Osteoblast (primary cell): Measurements from ENCODE around the gene CAMTA1. TPM values are rescaled to one million over a fixed set of nuclear protein-coding genes. Genes with fewer than 3 reads are reported as not detected.

Source experiments
- DNase-seq: peaks from one replicate; pipeline ENCODE4 v3.0.0; 2011; ENCODE audit warnings: low spot score, mixed read lengths; ENCODE audit not compliant: insufficient read length; ENCODE audit errors: missing footprints
- H2AFZ ChIP-seq: 2 replicates; pipeline ENCODE4 v1.6.0; 2011; ENCODE audit warnings: mild to moderate bottlenecking, low read length
- H3K27ac ChIP-seq: 2 replicates; pipeline ENCODE4 v1.5.1; 2011; ENCODE audit warnings: mild to moderate bottlenecking, low read depth, low read length, moderate library complexity
- H3K27me3 ChIP-seq: 2 replicates; pipeline ENCODE4 v1.6.0; 2012; ENCODE audit warnings: mild to moderate bottlenecking, control low read depth, inconsistent platforms, low read length, moderate library complexity; ENCODE audit not compliant: insufficient read depth
- H3K36me3 ChIP-seq: 2 replicates; pipeline ENCODE4 v1.5.1; 2011; ENCODE audit warnings: mild to moderate bottlenecking, low read length, control low read depth, moderate library complexity; ENCODE audit not compliant: insufficient read depth
- H3K4me1 ChIP-seq: 2 replicates; pipeline ENCODE4 v1.5.1; 2011; ENCODE audit warnings: mild to moderate bottlenecking, low read length, control low read depth, moderate library complexity; ENCODE audit not compliant: insufficient read depth
- H3K4me2 ChIP-seq: 2 replicates; pipeline ENCODE4 v1.6.0; 2011; ENCODE audit warnings: mild to moderate bottlenecking, low read length; ENCODE audit not compliant: insufficient read depth
- H3K4me3 ChIP-seq: fragments of 200-600 bp; sonication (generic); 3 replicates; pipeline ENCODE4 v1.5.1; 2012; ENCODE audit warnings: mild to moderate bottlenecking, low read length, inconsistent platforms; ENCODE audit not compliant: insufficient read depth
- H3K79me2 ChIP-seq: 2 replicates; pipeline ENCODE4 v1.6.0; 2012; ENCODE audit warnings: mild to moderate bottlenecking, low read length, control low read depth, inconsistent platforms; ENCODE audit not compliant: insufficient read depth
- H3K9me3 ChIP-seq: 2 replicates; pipeline ENCODE4 v1.5.1; 2011; ENCODE audit warnings: low read depth, low read length, control low read depth
- H4K20me1 ChIP-seq: 2 replicates; pipeline ENCODE4 v1.6.0; 2012; ENCODE audit warnings: mild to moderate bottlenecking, low read length, control low read depth; ENCODE audit not compliant: insufficient read depth
- CTCF ChIP-seq: IDR thresholded peaks from 2 replicates; pipeline ENCODE4 v1.5.1; 2011; ENCODE audit warnings: mild to moderate bottlenecking, low read depth, low read length, moderate library complexity; ENCODE audit errors: extremely low read depth
- total RNA-seq: library from RNA; depleted of rRNA; stranded (reverse); fragments of >200 nt; gene quantifications from 2 replicates; pipeline ENCODE4 v1.2.3, GENCODE V29; 2012

The CAMTA1 gene
- total RNA-seq, 1 donor: 47.4 TPM

- Histone ChIP-seq H3K27ac (no peak overlapping the region), H4K20me1 (no peaks in the 10 kb centered on the region), H3K79me2 (no peaks in the 10 kb centered on the region), H3K9me3 (no peaks in the 10 kb centered on the region), H3K4me2 (no peak overlapping the region), H2AFZ (no peak overlapping the region), H3K27me3 (no peaks in the 10 kb centered on the region), H3K4me3 (no peak overlapping the region), H3K36me3 (no peaks in the 10 kb centered on the region), H3K4me1 (peaks cover 20% of the 10 kb centered on the region)
- DNase-seq: no peak
- TF ChIP-seq CTCF: no peak
Observed at GRCh38 chr1:7225711-7226505, 440.7 kb downstream of the CAMTA1 start.

GRCh38 chr1:7227654-7228053 is 442.4 kb downstream of the CAMTA1 start:
- H3K27me3 ChIP-seq: no peaks in the 10 kb centered on the region
- H3K4me3 ChIP-seq: no peak overlapping the region
- H4K20me1 ChIP-seq: no peaks in the 10 kb centered on the region
- no peak for TF ChIP-seq CTCF
- H3K4me2 ChIP-seq: no peak overlapping the region
- no peak for DNase-seq
- no peaks in the 10 kb centered on the region for H3K36me3 ChIP-seq
- H3K9me3 ChIP-seq: no peaks in the 10 kb centered on the region
- H3K79me2 ChIP-seq: no peaks in the 10 kb centered on the region
- H2AFZ ChIP-seq: no peak overlapping the region
- H3K27ac ChIP-seq: no peak overlapping the region
- peaks cover 17% of the 10 kb centered on the region for H3K4me1 ChIP-seq

- H3K36me3 ChIP-seq: no peaks in the 10 kb centered on the region
- no peak overlapping the region for H2AFZ ChIP-seq
- no peak for TF ChIP-seq CTCF
Observed at GRCh38 chr1:7228252-7228961, 443.2 kb downstream of the CAMTA1 start.

GRCh38 chr1:7229186-7229585 is 443.9 kb downstream of the CAMTA1 start:
- no peak overlapping the region for H3K27ac ChIP-seq
- no peaks in the 10 kb centered on the region for H3K27me3 ChIP-seq
- H2AFZ ChIP-seq: no peak overlapping the region
- no peaks in the 10 kb centered on the region for H3K79me2 ChIP-seq
- no peaks in the 10 kb centered on the region for H3K36me3 ChIP-seq
- no peak overlapping the region for H3K4me3 ChIP-seq
- no peak overlapping the region for H3K4me2 ChIP-seq
- no peak for DNase-seq
- no peak for TF ChIP-seq CTCF
- H3K9me3 ChIP-seq: no peaks in the 10 kb centered on the region
- H3K4me1 ChIP-seq: peaks cover 5% of the 10 kb centered on the region
- H4K20me1 ChIP-seq: no peaks in the 10 kb centered on the region

More at GRCh38 chr1:7228252-7228961, 443.2 kb downstream of the CAMTA1 start:
- H3K9me3 ChIP-seq: no peaks in the 10 kb centered on the region
- no peak overlapping the region for H3K27ac ChIP-seq
- H3K79me2 ChIP-seq: no peaks in the 10 kb centered on the region
- DNase-seq: no peak
- no peaks in the 10 kb centered on the region for H4K20me1 ChIP-seq
- no peak overlapping the region for H3K4me2 ChIP-seq
- peaks cover 13% of the 10 kb centered on the region for H3K4me1 ChIP-seq
- H3K27me3 ChIP-seq: no peaks in the 10 kb centered on the region
- H3K4me3 ChIP-seq: no peak overlapping the region
